ENCODE measurements around the gene KDM4C.

DNA sequence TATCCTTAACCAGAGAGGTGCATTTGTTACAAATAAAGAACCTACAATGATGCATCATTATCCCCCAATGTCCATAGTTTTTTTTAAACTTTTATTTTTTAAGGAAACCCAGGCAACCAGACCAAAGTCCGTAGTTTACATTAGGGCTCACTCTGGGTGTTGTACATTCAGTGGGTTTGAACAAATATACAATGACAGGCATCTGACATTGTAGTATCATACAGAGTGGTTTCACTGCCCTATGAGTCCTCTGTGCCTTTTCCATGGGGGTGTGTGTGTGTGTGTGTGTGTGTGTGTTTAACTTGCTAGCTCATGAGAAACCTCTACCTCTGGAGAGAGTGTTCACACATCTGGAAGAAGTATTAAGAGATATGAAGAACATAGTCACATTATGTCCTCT, 141.5 kb downstream of the KDM4C start:
- TF ChIP-seq, protein P1, sequence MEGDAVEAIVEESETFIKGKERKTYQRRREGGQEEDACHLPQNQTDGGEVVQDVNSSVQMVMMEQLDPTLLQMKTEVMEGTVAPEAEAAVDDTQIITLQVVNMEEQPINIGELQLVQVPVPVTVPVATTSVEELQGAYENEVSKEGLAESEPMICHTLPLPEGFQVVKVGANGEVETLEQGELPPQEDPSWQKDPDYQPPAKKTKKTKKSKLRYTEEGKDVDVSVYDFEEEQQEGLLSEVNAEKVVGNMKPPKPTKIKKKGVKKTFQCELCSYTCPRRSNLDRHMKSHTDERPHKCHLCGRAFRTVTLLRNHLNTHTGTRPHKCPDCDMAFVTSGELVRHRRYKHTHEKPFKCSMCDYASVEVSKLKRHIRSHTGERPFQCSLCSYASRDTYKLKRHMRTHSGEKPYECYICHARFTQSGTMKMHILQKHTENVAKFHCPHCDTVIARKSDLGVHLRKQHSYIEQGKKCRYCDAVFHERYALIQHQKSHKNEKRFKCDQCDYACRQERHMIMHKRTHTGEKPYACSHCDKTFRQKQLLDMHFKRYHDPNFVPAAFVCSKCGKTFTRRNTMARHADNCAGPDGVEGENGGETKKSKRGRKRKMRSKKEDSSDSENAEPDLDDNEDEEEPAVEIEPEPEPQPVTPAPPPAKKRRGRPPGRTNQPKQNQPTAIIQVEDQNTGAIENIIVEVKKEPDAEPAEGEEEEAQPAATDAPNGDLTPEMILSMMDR (IDR thresholded peaks at IDR 0.05), result no peak
- TF ChIP-seq POLR2A (IDR thresholded peaks at IDR 0.05), result no peak
